CD1c-positive myeloid dendritic cell (primary cell): ENCODE data around the gene MALAT1.
"Not testable (repeated sequence)": the region's sequence is repeated elsewhere in the genome, so short reads cannot be mapped to it uniquely, and the experiment has no call there.

ENCODE experiments used
- DNase-seq: peaks from one replicate; pipeline ENCODE4 v3.0.0-alpha.2; 2016; ENCODE audit errors: extremely low spot score

The MALAT1 gene

GRCh38 chr11:65498977-65499712 lies at the start of gene MALAT1:
Gene MALAT1, plus strand, starts transcription at chr11:65499045.
- peak; percentile 98 for DNase-seq

GRCh38 chr11:65451301-65451700 lies 47.5 kb upstream of the MALAT1 start:
- not testable (repeated sequence) for DNase-seq

- DNase-seq: not testable (repeated sequence)
Observed at GRCh38 chr11:65452259-65452658, 46.6 kb upstream of the MALAT1 start.

- peak; percentile 71 for DNase-seq
Observed at GRCh38 chr11:65452806-65453490, 45.9 kb upstream of the MALAT1 start.

- no peak for DNase-seq
Observed at GRCh38 chr11:65454311-65454695, 44.5 kb upstream of the MALAT1 start.

- peak; percentile 94 for DNase-seq
Observed at GRCh38 chr11:65454696-65455456, 44.0 kb upstream of the MALAT1 start.

- no peak for DNase-seq
Observed at GRCh38 chr11:65456418-65456817, 42.4 kb upstream of the MALAT1 start.

GRCh38 chr11:65459552-65459951 lies 39.3 kb upstream of the MALAT1 start:
- peak; percentile 53 for DNase-seq

GRCh38 chr11:65465471-65465870 lies 33.4 kb upstream of the MALAT1 start:
- not testable (repeated sequence) for DNase-seq

- DNase-seq: not testable (repeated sequence)
Observed at GRCh38 chr11:65467306-65467705, 31.5 kb upstream of the MALAT1 start.

- DNase-seq: peak; percentile 62
Observed at GRCh38 chr11:65468874-65469333, 29.9 kb upstream of the MALAT1 start.

- DNase-seq: no peak
Observed at GRCh38 chr11:65470433-65471049, 28.3 kb upstream of the MALAT1 start.

GRCh38 chr11:65471447-65471891 lies 27.4 kb upstream of the MALAT1 start:
- peak; percentile 60 for DNase-seq

GRCh38 chr11:65472588-65473277 lies 26.1 kb upstream of the MALAT1 start:
- DNase-seq: not testable (repeated sequence)

- no peak for DNase-seq
Observed at GRCh38 chr11:65473278-65473860, 25.5 kb upstream of the MALAT1 start.

- DNase-seq: no peak
Observed at GRCh38 chr11:65474864-65475263, 24.0 kb upstream of the MALAT1 start.

GRCh38 chr11:65476632-65477148 lies 22.2 kb upstream of the MALAT1 start:
- no peak for DNase-seq

GRCh38 chr11:65477149-65477965 lies 21.5 kb upstream of the MALAT1 start:
- DNase-seq: peak; percentile 98

- peak; percentile 51 for DNase-seq
Observed at GRCh38 chr11:65478388-65479183, 20.3 kb upstream of the MALAT1 start.
